GM10248 (cell line): ENCODE results near the gene DDX51.

ENCODE experiments used
- CTCF ChIA-PET: fragments of 300-600 bp; sonication (Branson Sonifier 250); formaldehyde crosslinking; extraction: SDS; loops from one replicate; lab custom pipeline; 2021; ENCODE audit warnings: antibody characterized with exemption; lab: Yijun Ruan, JAX
- POLR2A ChIA-PET: fragments of 350-650 bp; sonication (Branson Sonifier 250); formaldehyde crosslinking; extraction: SDS; loops from one replicate; lab custom pipeline; 2020; ENCODE audit warnings: antibody characterized with exemption; lab: Yijun Ruan, JAX
- DNase-seq: peaks from one replicate; pipeline ENCODE4 v3.0.0; 2012; ENCODE audit errors: extremely low spot score
- TF ChIP-seq, protein P1 (sequence below): IDR thresholded peaks from 2 replicates; pipeline ENCODE4 v1.5.1; 2012; ENCODE audit warnings: mild to moderate bottlenecking, low read depth; ENCODE audit errors: extremely low read depth, missing control alignments, control extremely low read depth

DDX51 gene

DNA sequence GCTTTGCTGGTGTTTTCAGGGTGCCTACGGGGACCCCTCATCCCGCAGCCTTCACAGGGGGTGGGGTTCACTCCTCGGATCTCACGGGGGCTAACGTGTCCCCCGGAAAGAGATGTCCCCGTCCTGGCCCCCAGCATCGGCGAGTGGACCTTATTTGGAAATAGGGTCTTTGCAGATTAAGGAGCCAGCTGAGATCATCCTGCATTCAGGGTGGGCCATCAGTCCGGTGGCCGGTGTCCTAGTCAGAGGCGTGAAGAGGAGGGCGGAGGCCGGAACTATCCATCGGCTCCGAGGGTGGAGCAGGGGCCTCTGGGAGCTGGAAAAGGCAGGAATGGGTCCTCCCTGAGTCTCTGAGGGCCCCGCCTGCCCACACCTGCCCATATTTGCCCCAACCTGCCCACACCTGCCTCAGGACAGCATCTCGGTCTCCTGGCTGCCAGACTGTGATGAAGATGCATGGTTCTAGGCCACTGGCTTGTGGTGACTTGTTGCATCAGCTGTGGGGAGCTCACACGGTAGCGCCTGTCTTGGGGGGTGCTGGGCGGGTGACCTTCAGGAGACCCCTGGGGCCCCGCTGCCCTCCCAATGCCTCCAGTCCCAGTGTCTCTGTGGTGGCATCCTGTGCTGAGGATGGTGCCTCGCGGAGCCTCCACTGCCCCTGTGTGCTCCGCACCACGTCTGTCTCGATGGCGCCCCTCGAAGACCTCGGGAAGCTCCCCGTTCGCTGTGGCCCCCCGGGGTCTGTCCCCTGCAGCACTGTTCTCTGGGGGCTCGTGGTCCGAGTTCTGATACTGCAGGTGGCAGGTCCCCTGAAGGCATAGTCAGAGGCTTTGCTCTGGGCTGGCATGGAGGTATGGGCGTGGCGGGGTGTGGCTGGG is 14.8 kb upstream of the DDX51 start:
- POLR2A ChIA-PET: no interaction called here
- TF ChIP-seq, protein P1, sequence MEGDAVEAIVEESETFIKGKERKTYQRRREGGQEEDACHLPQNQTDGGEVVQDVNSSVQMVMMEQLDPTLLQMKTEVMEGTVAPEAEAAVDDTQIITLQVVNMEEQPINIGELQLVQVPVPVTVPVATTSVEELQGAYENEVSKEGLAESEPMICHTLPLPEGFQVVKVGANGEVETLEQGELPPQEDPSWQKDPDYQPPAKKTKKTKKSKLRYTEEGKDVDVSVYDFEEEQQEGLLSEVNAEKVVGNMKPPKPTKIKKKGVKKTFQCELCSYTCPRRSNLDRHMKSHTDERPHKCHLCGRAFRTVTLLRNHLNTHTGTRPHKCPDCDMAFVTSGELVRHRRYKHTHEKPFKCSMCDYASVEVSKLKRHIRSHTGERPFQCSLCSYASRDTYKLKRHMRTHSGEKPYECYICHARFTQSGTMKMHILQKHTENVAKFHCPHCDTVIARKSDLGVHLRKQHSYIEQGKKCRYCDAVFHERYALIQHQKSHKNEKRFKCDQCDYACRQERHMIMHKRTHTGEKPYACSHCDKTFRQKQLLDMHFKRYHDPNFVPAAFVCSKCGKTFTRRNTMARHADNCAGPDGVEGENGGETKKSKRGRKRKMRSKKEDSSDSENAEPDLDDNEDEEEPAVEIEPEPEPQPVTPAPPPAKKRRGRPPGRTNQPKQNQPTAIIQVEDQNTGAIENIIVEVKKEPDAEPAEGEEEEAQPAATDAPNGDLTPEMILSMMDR: no peak
- no peak for DNase-seq
- CTCF ChIA-PET: no interaction called here

DNA sequence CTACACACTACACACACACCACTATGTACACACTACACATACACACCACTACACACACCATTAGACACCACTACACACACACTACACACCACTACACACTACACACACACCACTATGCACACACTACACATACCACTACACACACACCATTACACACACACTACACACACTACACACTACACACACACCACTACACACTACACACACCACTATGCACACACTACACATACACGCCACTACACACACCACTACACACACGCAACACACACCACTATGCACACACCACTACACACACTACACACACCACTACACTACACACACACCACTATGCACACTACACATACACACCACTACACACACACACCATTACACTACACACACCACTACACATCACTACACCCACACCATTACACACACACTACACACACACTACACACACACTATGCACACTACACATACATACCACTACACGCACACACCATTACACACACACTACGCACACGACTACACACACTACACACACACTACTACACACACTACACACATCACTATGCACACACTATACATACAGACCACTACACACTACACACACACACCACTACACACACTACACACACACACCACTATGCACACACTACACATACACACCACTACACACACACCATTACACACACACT is 13.8 kb upstream of the DDX51 start:
- CTCF ChIA-PET: no interaction called here
- POLR2A ChIA-PET: no interaction called here
- DNase-seq: no peak
- TF ChIP-seq, protein P1: no peak

DNA sequence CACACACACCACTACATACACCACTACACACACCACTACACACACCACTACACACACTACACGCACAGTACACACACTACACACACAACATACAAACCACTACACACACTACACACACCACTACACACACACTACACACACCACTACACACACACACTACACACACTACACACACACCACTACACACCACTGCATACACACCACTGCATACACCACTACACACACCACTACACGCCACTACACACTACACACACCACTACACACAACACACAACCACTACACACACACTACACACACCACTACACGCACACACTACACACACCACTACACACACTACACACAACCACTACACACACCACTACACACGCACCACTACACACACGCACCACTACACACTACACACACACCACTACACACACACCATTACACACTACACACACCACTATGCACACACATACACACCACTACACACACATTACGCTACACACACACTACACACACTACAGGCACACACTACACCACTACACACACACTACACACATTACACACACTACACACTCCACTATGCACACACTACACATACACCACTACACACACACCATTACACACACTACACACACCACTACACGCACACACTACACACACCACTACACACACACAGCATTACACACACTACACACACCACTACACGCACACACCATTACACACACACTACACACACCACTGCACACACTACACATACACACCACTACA is 12.6 kb upstream of the DDX51 start:
- no peak for DNase-seq
- POLR2A ChIA-PET: no interaction called here
- TF ChIP-seq, protein P1: no peak
- CTCF ChIA-PET: no interaction called here

DNA sequence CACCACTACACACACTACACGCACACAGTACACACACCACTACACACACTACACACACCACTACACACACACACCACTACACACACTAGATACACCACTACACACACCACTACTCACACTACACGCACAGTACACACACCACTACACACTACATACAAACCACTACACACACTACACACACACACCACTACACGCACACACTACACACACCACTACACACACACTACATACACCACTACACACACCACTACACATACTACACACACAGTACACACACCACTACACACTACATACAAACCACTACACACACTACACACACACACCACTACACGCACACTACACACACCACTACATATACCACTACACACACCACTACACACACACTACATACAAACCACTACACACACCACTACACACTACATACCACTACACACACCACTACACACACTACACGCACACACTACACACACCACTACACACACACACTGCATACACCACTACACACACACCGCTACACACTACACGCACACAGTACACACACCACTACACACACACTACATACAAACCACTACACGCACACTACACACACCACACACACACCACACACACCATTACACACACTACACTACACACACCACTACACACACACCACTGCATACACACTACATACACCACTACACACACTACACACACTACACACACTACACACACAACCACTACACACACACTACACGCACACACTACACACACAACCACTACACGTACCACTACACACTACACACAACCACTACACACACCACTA is 11.9 kb upstream of the DDX51 start:
- CTCF ChIA-PET: no interaction called here
- TF ChIP-seq, protein P1: no peak
- no peak for DNase-seq
- POLR2A ChIA-PET: no interaction called here

DNA sequence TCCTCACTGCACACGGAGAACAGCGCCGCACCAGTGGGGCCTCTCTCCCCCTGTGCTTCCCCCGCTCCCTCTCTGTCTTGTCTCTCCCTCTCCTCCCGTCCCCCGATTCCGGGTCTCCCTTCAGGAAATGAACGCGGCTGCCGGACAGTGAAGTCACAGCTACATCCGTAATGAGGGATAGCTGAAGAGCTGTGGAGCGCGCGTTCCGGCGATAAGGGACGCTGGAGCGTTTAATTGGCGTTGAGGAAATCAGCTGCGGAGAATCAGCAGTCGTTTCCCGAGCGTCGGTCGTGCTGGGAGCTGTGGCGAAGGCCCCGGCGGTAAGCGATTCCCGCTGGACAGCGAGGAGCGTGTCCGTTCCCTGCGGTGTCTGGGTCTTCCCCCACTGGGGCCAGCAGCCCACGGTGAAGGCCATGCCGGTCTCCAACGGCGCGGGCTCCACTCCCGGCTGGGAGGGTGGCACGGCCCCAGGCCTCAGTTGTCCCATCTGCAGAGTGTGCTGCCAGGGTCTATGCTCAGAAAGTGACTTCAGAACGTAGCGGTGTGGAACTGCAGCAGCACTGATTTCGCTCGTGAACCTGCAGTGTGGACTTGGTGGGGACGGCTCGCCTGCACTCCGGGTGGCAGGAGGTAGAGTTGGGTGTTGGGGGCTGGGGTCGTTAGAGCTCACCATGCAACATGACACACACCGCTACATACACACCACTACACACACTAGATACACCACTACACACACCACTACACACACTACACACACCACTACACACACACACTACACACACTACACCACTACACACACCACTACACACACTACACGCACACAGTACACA is 11.0 kb upstream of the DDX51 start:
- ChIA-PET POLR2A (no interaction called here), CTCF (no interaction called here)
- TF ChIP-seq, protein P1: no peak
- DNase-seq: no peak
